Naive B cell (primary cell): Measurements from ENCODE around the gene SSRP1. TPM values are rescaled to one million over a fixed set of nuclear protein-coding genes. Genes with fewer than 3 reads are reported as not detected.
"Not testable (repeated sequence)": the region's sequence is repeated elsewhere in the genome, so short reads cannot be mapped to it uniquely, and the experiment has no call there.

ENCODE experiments used
- ATAC-seq, 2 donors: fragments of 150-1000 bp; cut with Tn5 transposase; 2 replicates each; pipeline ENCODE4 v1.10.0; 2021; ENCODE audit warnings: low read depth in 2 of 2, mild to moderate bottlenecking in 2 of 2, moderate library complexity in 2 of 2
- DNase-seq: peaks from one replicate; pipeline ENCODE4 v3.0.0; 2022
- H3K27ac Mint-ChIP-seq, 6 donors: one replicate each; pipeline ENCODE4 v1.8.0; 2020 to 2022; ENCODE audit warnings: mild to moderate bottlenecking in 6 of 6, mixed read lengths in 6 of 6, moderate library complexity in 5 of 6, inconsistent platforms in 2 of 6
- H3K27me3 Mint-ChIP-seq, 3 donors: one replicate each; pipeline ENCODE4 v1.8.0; 2021 to 2022; ENCODE audit warnings: mixed read lengths in 3 of 3, mild to moderate bottlenecking in 1 of 3
- H3K36me3 Mint-ChIP-seq, 2 donors: one replicate each; pipeline ENCODE4 v1.8.0; 2020 to 2022; ENCODE audit warnings: mixed read lengths in 2 of 2, inconsistent platforms in 1 of 2, mild to moderate bottlenecking in 1 of 2
- H3K4me1 Mint-ChIP-seq, 3 donors: one replicate each; pipeline ENCODE4 v1.8.0; 2020 to 2022; ENCODE audit warnings: mixed read lengths in 3 of 3, inconsistent platforms in 1 of 3, mild to moderate bottlenecking in 1 of 3, moderate library complexity in 1 of 3
- H3K4me3 Mint-ChIP-seq, 8 donors: one replicate each; pipeline ENCODE4 v1.8.0; 2020 to 2022; ENCODE audit warnings: mild to moderate bottlenecking in 8 of 8, mixed read lengths in 8 of 8, moderate library complexity in 8 of 8, inconsistent platforms in 2 of 8
- H3K9me3 Mint-ChIP-seq, 7 donors: one replicate each; pipeline ENCODE4 v1.8.0; 2020 to 2022; ENCODE audit warnings: mixed read lengths in 7 of 7, mild to moderate bottlenecking in 5 of 7, inconsistent platforms in 2 of 7, moderate library complexity in 1 of 7
- polyA plus RNA-seq, 6 donors: library from polyadenylated mRNA; unstranded; fragments of 300-500 nt; fragmentation: Illumina TruSeq; gene quantifications; one replicate each; pipeline ENCODE4 v1.2.3, GENCODE V29; 2021; ENCODE audit warnings: low read depth in 6 of 6

SSRP1 gene
- polyA plus RNA-seq, 6 donors from 2014 or later: 22.7 to 39.6 (median 32.8) TPM

DNA sequence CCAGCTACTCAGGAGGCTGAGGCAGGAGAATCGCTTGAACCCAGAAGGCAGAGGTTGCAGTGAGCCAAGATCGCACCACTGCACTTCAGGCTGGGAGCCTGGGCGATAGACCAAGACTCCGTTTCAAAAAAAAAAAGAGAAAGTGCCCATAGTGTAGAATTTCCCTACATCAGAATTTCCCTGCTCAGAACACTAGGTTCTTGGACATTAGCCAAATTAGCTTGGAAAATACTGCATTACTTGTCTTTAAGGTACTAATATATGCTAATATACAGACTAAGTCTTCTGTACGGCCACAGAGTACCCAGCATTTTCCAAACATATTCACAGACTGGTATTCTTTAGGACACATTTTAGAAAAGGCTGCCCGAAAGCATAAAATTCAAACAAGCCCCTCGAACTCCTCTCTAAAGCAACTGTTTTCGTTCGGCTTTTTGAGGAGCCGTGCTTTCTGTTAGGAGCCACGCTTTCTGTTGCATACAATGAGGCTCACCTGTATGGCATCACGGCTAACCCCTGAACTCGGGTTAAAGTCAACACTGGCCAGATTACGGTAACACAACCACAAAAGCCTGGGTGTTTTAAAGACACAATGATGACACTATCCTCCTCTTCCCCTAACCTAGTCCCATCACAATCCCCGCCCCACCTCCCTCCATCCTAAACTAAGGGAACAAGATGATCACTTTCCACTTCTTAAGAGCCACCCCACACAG, 29.4 kb downstream of the SSRP1 start:
- Mint-ChIP-seq H3K27me3 (no peaks in the 10 kb centered on the region), H3K4me3 (no peak overlapping the region), H3K9me3 (no peaks in the 10 kb centered on the region), H3K4me1 (peaks cover 0 to 10% (median 6%) of the 10 kb centered on the region in 3 donors), H3K36me3 (peaks cover 0 to 16% of the 10 kb centered on the region in 2 donors), H3K27ac (no peak overlapping the region)
- no peak for DNase-seq
- no peak for ATAC-seq

DNA sequence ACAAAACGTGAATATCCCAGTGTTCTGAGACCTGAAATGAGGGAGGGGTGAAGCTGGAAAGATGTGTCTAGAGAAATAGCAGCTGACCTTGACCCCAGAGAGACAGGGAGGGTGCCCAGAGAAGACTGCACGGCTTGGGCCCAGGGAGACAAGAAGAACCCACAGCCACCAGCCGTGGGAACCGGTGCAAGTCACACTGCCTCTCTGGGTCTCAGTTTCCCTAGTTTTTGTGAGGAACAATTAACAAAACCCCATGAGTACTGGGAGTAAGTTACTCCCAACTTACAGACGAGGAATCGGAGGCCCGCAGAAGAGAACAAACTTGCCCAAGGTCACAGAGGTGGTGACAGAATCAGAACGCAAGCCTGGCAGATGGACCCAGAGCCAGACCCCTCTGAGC, 30.2 kb downstream of the SSRP1 start:
- no peak overlapping the region for H3K27ac Mint-ChIP-seq
- H3K4me1 Mint-ChIP-seq: peaks cover 0 to 6% (median 6%) of the 10 kb centered on the region in 3 donors
- H3K36me3 Mint-ChIP-seq: peaks cover 0 to 24% of the 10 kb centered on the region in 2 donors
- H3K4me3 Mint-ChIP-seq: no peak overlapping the region
- no peak for ATAC-seq
- H3K27me3 Mint-ChIP-seq: no peaks in the 10 kb centered on the region
- no peaks in the 10 kb centered on the region for H3K9me3 Mint-ChIP-seq
- DNase-seq: no peak

DNA sequence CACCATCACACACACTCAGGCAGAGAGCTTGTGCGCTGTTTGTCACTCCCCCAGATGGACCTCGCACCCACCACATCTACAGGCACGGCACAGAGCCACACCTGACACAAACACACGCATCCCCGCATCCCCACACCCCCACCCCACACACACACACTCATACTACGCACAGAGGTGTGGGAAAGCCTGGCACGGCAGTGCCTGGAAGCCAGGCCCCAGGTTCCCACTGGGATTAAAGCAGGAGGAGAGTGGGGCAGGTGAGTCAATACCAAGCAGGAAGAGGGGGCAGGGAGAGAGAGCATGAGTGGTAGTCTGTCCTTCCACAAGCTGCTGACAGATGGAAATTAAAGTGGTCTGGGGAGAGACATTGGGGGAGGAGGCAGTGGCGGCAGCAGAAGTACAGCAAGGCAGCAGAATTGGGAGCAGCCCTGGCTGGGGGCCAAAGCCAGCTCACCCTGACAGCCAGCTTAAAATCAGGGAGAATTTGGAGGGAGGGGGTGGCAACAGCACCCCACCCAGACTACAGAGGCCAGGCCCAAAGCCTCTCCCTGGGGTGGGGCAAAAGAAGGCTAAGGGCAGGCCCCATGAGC, 31.6 kb downstream of the SSRP1 start:
- Mint-ChIP-seq H3K36me3 (peaks cover 7 to 32% of the 10 kb centered on the region in 2 donors), H3K27ac (no peak overlapping the region), H3K4me1 (peaks cover 0 to 6% (median 4%) of the 10 kb centered on the region in 3 donors), H3K27me3 (no peaks in the 10 kb centered on the region), H3K4me3 (peak overlapping the region in 1 of 8 donors; percentile 64), H3K9me3 (peaks cover 0 to 6% (median 4%) of the 10 kb centered on the region in 7 donors)
- DNase-seq (no peak), ATAC-seq (no peak)

DNA sequence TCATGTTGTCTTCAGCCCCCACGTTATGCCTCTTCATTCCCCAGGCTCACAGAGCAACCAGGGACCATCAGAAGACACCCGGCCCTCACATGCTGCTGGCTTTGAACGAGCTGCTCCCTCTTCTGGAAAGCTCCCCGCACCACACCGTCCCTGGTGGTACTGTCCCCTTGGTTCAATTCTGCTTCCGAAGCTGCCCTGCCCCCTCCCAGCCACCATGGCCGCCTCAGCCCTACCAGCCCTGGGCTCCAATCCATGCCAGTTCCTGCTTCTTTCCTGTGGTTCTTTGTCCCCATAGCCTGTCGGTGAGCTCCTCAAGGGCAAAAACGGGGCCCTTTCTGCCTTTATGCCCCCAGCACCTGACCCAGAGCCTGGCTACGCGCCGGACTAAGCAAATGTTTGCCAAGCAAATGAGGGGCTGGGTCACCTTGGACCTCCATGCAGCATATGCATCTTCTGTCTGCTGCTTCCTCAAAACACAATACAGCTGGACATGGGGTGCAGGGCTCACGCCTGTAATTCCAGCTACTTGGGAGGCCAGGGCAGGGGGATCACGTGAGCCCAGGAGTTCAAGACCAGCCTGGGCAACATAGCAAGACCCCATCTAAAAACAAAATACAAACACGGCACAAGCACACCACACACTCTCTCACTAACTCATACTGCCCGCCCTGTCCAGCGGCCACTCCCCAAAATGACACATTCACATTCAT, 32.3 kb downstream of the SSRP1 start:
- DNase-seq (no peak), ATAC-seq (no peak)
- Mint-ChIP-seq H3K4me3 (no peak overlapping the region), H3K27ac (no peak overlapping the region), H3K4me1 (peaks cover 0 to 6% (median 4%) of the 10 kb centered on the region in 3 donors), H3K9me3 (peaks cover 0 to 12% (median 10%) of the 10 kb centered on the region in 7 donors), H3K27me3 (no peaks in the 10 kb centered on the region), H3K36me3 (peaks cover 7 to 35% of the 10 kb centered on the region in 2 donors)

DNA sequence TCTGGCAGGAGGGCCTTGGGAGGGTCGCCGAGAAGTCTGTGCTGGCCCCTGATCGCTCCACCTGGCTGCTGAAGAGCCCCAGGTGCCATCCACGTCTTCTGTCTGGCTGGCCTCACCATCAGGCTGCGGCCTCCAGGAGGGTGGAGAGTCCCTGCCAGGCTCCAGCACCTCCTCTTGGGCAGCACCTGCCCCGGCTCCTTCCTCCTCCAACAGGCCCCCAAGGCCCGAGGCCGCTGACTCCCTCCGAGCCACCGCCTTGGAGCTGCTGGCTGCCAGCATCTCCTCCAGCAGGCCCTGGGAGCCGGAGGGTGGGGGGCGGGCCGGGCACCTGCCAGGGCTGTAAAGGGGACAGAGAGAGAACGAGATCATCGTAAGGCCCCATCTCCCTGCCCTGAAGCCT, 33.2 kb downstream of the SSRP1 start:
- no peak overlapping the region for H3K27ac Mint-ChIP-seq
- no peak overlapping the region for H3K4me3 Mint-ChIP-seq
- no peaks in the 10 kb centered on the region for H3K27me3 Mint-ChIP-seq
- H3K4me1 Mint-ChIP-seq: peaks cover 0 to 6% (median 2%) of the 10 kb centered on the region in 3 donors
- ATAC-seq (no peak), DNase-seq (no peak)
- H3K9me3 Mint-ChIP-seq: peaks cover 0 to 20% (median 12%) of the 10 kb centered on the region in 7 donors
- peaks cover 7 to 35% of the 10 kb centered on the region in 2 donors for H3K36me3 Mint-ChIP-seq

DNA sequence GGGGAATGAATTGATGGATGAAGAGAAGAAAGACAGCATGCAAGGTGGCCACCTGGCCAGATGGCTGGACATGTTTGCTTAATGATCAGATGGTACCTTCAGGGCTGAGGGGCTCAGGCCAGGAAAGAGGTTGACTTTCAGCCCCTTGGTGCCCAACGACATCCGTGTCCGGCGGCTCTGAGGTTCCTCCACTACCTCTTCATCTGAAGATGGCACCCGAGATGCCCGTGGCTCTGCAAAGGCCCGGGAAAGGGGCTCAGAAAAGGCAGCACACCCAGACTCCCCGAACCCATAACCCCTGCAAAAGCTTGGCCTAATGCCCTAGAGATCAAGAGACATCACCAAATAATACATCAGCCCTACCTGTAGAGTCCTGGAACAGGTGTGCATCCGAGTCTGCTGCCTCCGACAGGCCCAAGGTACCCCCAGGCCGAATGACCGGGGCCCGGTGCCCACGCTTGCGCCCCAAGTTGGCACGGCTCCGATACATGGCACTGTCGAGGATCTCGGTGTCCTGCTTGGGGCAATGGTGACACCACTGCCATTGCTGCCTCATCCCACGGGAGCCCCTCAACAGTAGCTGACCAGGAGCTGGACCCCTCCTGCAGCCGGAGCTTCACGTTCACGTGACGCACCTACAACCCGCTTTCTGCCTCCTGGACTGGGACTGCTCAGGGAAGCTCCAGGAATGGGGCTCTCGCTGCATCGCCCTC, 33.8 kb downstream of the SSRP1 start:
- ATAC-seq (no peak), DNase-seq (no peak)
- no peaks in the 10 kb centered on the region for H3K27me3 Mint-ChIP-seq
- H3K4me1 Mint-ChIP-seq: peaks cover 0 to under 1% (median 0%) of the 10 kb centered on the region in 3 donors
- H3K9me3 Mint-ChIP-seq: peaks cover 1 to 26% (median 14%) of the 10 kb centered on the region in 7 donors
- H3K4me3 Mint-ChIP-seq: no peak overlapping the region
- H3K36me3 Mint-ChIP-seq: peaks cover 9 to 39% of the 10 kb centered on the region in 2 donors
- peak overlapping the region in 1 of 6 donors; percentile 86 for H3K27ac Mint-ChIP-seq

DNA sequence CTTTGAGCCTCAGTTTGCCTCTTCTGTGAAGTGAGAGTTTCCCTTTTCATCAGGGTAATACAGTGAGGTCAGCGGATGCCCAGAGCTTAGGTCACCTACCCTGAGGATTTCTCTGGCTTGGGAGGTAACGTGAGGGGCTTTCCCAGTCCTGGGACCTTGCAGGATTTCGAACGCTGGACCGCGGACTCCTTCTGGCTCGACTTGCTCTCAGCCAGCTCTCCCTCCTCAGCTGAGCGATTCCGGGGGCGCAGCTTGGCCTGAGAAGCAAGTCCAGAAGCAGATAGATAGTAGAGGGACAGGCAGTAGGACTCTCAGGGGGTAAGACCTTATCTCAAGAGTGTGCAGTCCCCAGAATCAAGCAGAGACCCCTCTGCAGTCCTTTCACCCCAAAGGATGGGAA, 34.9 kb downstream of the SSRP1 start:
- Mint-ChIP-seq H3K4me1 (no peaks in the 10 kb centered on the region), H3K27ac (no peak overlapping the region), H3K36me3 (peaks cover 13 to 45% of the 10 kb centered on the region in 2 donors), H3K9me3 (peaks cover 9 to 35% (median 21%) of the 10 kb centered on the region in 7 donors), H3K27me3 (no peaks in the 10 kb centered on the region), H3K4me3 (no peak overlapping the region)
- ATAC-seq (no peak), DNase-seq (no peak)

DNA sequence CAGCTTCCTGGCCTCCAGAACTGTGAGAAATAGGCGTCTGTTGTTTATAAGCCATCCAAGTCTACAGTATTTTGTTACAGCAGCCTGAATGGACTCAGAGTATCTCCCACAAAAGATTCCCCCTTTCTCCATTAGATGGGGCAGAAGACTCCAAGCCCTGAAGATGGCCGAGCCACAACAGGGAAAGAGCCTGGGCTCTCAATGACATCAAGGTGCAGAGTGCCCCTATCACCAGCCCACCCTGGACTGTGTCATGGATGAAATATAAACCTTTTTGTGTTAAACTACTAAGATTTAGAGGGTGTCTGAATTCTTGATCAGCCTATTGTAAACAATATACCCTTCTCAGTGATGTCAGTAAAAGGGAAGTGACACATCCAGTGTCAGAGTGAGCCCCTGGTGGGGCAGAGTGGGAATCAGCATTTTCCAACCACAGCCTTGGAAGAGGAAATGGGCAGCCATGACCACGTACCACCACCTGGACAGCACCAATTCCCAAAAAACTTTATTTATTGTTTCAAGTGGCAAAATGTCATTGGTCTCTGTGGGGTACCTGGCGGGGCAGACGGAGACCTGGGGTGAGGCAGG, 36.4 kb downstream of the SSRP1 start:
- peaks cover 13 to 45% of the 10 kb centered on the region in 2 donors for H3K36me3 Mint-ChIP-seq
- no peak overlapping the region for H3K27ac Mint-ChIP-seq
- no peaks in the 10 kb centered on the region for H3K4me1 Mint-ChIP-seq
- DNase-seq (no peak), ATAC-seq (no peak)
- peaks cover 9 to 35% (median 21%) of the 10 kb centered on the region in 7 donors for H3K9me3 Mint-ChIP-seq
- H3K27me3 Mint-ChIP-seq: peaks cover 0 to 5% (median 4%) of the 10 kb centered on the region in 3 donors
- no peak overlapping the region for H3K4me3 Mint-ChIP-seq

DNA sequence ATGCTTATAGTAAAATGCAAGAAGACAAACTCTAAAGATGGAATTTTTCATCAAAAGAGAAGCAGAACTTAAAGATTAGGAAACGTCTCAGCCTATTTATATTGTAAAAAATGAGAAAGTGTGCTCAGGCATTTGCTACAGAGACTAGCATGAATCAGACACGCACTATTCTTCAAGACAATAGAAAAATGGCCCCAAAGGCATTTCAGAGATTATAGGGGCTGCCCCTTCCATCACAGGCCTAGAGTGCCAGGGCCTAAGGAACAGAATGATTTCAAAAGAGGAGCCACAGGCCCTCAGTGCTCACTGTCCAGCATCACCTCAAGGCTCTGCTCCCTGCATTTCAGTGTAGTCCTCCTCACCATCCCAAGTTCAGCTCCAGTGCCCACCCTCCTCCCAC, 38.5 kb downstream of the SSRP1 start:
- no peak overlapping the region for H3K4me3 Mint-ChIP-seq
- peaks cover 0 to 6% (median 4%) of the 10 kb centered on the region in 3 donors for H3K27me3 Mint-ChIP-seq
- DNase-seq (no peak), ATAC-seq (no peak)
- H3K4me1 Mint-ChIP-seq: no peaks in the 10 kb centered on the region
- no peak overlapping the region for H3K27ac Mint-ChIP-seq
- peaks cover 13 to 45% of the 10 kb centered on the region in 2 donors for H3K36me3 Mint-ChIP-seq
- H3K9me3 Mint-ChIP-seq: peaks cover 9 to 35% (median 21%) of the 10 kb centered on the region in 7 donors

DNA sequence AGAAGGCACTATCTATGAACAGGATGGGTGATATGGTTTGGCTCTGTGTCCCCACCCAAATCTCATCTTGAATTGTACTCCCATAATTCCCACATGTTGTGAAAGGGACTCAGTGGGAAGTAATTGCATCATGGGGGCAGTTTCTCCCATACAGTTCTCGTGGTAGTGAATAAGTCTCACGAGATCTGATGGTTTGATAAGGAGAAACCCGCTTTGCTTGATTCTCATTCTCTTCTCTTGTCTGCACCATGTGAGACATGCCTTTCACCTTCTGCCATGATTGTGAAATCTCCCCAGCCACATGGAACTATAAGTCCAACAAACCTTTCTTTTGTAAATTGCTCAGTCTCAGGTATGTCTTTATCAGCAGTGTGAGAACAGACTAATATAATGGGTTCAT, 39.5 kb downstream of the SSRP1 start:
- H3K36me3 Mint-ChIP-seq: peaks cover 13 to 35% of the 10 kb centered on the region in 2 donors
- H3K27ac Mint-ChIP-seq: not testable (repeated sequence)

DNA sequence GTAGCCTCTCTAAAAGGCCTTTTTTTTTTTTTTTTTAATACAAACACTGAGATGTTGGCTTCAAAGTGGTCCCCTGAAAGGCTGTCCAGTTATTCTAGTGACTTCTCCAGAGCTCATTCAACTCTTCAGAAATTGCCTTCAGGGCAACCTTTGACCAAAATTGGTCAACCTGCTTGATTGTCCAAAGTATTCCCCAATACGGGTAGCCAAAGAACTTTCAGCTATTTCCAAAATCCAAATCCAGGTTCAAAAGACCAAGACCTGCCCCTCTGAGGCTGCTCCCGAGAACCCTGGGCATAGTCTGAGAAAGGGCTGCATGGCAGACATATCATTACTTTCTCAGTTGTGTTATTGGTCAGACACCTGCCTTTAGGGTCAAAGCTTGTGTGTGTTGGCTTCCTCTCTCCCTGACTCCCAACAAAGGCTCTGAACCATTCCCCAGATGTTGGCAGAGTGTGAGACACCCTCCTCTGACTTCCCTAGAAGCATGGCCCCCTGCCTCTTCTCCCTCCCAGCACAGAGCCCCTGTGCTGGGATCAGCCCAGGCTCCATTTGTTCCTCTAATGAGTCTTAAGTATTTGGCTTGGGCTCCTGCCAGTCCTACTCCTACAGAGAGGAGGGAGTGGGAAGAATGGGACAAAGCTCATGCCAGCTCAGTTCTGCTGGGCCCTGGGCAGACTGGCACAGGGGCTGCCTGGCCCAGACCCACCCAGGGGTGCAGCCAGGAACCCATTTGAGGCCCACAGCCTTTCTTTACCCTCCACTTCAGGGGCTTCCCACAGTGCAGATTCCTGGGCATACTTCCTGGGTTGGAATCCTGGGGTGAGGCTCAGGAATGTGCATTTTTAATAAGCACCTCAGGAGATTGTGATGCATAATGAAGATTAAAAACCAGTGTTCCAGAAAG, 41.2 kb downstream of the SSRP1 start:
- no peaks in the 10 kb centered on the region for H3K4me1 Mint-ChIP-seq
- ATAC-seq: no peak
- no peak overlapping the region for H3K4me3 Mint-ChIP-seq
- no peak overlapping the region for H3K27ac Mint-ChIP-seq
- no peak for DNase-seq
- H3K27me3 Mint-ChIP-seq: peaks cover 8 to 16% (median 8%) of the 10 kb centered on the region in 3 donors
- peaks cover 10 to 17% of the 10 kb centered on the region in 2 donors for H3K36me3 Mint-ChIP-seq
- peaks cover 7 to 33% (median 16%) of the 10 kb centered on the region in 7 donors for H3K9me3 Mint-ChIP-seq

More for the DNA sequence above, 39.5 kb downstream of the SSRP1 start:
- H3K27me3 Mint-ChIP-seq, DNase-seq, H3K4me1 Mint-ChIP-seq, H3K4me3 Mint-ChIP-seq, ATAC-seq: not testable (repeated sequence)
- H3K9me3 Mint-ChIP-seq: peaks cover 9 to 35% (median 21%) of the 10 kb centered on the region in 7 donors

DNA sequence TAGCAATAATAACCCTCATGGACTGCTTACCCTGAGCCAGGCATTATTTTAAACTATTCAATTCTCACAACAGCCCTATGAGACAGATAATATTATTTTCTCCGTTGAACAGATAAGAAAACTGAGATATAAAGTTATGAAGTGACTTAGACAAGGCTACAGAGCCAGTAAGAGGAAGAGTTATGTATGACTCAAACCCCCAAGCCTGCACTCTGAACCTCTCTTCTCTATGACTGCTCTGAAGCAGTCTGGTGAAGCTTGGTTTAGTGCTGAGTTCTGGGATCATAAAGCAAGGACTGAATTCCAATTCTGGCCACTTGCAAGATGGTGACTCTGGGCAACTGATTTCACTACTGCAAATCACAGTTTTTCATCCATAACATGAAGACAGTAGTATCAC, 45.4 kb downstream of the SSRP1 start:
- H3K9me3 Mint-ChIP-seq: peaks cover 0 to 2% (median 0%) of the 10 kb centered on the region in 7 donors
- H3K27ac Mint-ChIP-seq: no peak overlapping the region
- no peak for DNase-seq
- no peaks in the 10 kb centered on the region for H3K4me1 Mint-ChIP-seq
- no peak for ATAC-seq
- H3K4me3 Mint-ChIP-seq: no peak overlapping the region
- peaks cover 15 to 36% (median 26%) of the 10 kb centered on the region in 3 donors for H3K27me3 Mint-ChIP-seq
- H3K36me3 Mint-ChIP-seq: no peaks in the 10 kb centered on the region
